Smooth muscle cell of the brain vasculature (primary cell): ENCODE results near the gene CDKAL1.
"Not testable (repeated sequence)": the region's sequence is repeated elsewhere in the genome, so short reads cannot be mapped to it uniquely, and the experiment has no call there.

ENCODE experiments used
- DNase-seq: peaks from one replicate; pipeline ENCODE4 v3.0.0-alpha.2; 2012; ENCODE audit warnings: low read depth, low spot score

The CDKAL1 gene

DNA sequence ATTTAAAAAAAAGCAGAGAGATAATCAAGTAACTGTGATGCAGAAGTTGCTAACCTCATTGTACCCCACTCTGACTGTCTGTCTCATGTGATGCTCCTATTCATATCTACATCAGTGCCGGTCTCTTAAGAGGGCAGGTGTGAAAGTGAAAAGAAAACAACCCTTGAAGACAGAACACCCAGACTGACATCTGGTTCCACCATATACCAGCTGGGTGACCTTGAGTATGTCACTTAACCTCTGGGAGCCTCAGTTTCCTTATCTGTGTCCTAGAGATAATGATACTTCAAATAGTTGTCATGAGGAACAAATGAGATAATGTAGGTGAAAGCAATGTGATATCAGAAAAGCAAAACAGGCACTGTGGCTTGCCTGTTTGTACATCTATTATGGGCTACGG is 632.5 kb downstream of the CDKAL1 start:
- DNase-seq, result no peak

DNA sequence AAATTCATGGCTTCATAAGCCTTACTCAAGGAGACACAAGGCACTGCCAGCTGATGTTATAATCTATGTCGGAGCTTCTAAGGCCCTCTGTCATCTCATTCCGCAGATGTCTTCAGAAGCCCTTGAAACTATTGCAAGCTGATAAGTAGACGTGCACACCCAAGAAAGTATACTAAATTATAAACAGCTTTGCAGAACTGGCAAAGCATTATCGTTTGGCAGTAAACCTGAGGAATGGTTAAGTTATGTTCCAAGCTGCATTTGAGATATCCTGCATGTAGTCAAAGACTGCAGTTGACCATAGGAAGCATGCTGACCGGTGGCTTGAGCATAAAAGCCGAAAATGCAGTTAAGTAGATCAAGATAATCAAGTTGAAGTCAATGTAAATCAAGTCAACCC is 633.5 kb downstream of the CDKAL1 start:
- no peak for DNase-seq

DNA sequence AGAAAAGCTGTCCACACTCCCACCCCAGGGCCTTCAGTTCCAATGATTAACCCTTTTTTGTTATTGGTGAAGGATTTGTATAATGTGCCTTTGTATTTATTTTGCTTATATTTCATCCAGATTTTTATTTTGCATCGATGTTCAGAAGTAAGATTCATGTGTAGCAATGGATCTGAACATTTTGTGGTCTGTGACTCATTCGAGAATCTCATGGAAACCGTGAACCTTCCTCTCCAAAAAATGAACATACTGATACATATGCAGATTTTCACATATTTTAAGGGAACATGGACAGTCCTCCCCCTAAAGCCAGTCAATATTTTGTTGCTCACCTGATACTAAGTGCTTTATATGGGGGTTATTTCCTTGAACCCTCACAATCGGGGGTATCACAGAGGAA is 637.5 kb downstream of the CDKAL1 start:
- DNase-seq, result no peak

DNA sequence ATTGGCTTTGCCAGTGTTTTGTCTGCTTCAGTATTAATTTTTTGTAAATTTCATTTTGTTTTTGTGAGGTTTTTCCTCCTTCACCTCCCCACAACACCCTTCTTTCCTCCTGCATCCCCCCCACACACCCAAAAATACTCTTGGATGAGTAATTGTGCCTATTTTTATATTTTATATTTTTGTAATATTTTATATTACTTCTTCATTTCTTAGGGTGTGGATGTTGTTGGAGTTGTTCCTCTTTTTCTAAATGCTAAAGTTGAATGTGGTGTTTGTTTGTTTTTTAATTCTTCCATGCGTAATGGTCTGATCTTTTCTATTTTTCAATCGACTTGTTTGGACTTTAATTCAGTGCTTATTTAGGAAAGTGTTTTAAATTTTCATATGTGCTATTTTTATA is 638.8 kb downstream of the CDKAL1 start:
- no peak for DNase-seq

DNA sequence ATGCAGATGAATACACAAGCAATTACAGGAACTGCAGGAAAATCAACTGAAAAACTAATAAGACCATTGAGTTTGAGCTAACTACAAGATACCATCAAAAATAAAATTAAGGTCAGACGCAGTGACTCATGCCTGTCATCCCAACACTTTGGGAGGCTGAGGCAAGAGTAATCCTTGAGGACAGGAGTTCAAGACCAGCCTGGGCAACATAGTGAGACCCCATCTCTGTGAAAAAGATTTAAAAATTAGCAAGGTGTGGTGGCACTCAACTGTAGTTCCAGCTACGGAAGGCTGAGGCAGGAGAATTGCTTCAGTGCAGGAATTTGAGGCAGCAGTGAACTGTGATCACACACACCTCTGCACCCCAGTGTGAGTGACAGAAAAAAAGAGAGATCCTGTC is 639.4 kb downstream of the CDKAL1 start:
- no peak for DNase-seq

DNA sequence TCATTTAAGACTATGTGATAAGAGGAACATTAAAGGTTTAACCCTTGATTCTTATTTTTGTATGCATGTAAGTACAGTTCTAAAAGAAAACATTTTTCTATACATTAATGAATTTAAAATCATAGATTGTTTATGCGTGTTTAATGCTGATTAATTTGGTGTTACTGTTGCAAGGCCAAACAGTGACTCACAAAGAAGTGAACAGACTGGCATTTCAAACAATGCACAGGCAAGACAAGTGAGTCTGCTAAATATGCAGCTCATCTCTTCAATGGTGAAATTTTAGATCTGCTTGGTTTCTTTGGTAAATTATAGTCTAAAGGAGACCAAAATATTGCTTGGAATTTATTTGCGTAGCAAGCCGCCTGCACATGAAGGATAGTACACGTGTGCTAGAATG is 641.9 kb downstream of the CDKAL1 start:
- no peak for DNase-seq

DNA sequence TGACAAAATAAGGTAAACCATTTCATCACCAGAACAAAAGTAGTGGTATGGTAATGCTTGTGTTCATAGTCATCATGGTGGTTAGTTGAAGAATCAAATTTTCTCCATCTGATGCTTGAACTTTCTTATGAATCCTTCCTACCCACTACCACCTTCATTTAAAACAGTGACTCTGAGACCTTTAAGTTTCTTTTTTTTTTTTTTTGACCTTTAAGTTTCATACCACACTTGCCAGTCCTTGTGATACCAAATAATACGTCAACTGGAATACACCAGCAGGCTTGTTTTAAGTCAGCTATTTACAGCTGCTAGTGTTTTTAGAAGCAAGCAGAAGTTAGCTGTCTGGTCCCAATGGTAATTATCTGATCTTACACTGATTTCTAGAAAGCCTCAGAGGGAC is 645.9 kb downstream of the CDKAL1 start:
- no peak for DNase-seq

DNA sequence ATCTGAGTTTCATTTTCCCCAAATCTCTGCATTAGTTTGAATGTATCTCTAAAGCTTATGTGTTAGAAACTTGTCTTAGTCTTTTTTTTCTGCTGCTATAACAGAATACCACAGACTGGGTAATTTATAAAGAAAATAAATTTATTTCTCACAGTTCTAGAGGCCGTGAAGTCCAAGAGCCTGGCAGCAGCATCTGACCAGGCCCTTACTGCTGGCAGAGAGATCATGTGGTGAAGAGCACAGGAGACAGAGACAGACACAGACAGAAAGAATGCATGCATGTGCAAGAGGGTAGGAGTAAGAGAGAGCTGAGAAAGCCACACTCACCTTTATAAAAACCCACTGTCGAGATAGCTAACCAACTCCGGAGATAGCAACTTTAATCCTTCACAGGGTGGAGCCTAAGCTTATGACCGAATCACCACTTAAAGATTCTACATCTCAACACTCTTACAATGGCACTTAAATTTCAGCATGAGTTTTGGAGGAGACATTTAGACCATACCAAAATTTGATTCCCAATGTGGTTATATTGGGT is 646.6 kb downstream of the CDKAL1 start:
- DNase-seq, result no peak

DNA sequence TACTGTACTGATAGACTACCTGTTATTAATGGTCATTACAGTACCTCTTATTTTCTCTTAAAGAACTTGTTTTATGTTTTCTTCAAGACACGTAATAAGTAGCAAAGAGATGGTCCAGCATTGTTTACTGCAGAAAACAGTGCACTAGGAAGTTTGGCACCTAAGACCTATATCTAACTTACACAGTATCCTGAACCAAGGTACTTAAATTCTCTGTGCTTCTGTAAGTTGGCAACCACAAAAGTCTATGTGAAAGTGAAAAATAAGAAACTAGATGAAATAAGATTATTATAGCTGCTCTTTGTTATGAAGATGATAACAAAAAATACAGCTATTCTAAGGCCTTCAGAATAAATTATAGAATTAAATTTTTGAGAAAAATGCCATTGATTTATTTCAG is 647.6 kb downstream of the CDKAL1 start:
- no peak for DNase-seq

DNA sequence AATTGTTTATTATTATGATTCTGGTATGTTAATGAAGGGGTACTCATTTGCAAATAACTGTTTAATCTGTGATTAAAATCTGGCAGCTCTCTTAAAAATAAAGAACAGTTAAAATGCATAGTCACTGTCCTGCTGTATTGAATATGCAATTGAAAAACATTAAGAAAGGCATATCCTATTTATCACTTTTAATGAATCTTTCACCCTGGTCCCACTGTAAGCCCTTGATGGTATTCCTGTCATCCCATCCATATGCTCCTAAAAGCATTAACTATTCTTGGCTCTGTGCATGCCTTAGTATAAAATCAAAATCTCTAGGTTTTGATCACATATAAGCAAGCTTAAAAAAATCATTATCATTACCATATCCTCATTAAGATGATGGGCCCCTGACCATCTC is 648.3 kb downstream of the CDKAL1 start:
- DNase-seq, result no peak

DNA sequence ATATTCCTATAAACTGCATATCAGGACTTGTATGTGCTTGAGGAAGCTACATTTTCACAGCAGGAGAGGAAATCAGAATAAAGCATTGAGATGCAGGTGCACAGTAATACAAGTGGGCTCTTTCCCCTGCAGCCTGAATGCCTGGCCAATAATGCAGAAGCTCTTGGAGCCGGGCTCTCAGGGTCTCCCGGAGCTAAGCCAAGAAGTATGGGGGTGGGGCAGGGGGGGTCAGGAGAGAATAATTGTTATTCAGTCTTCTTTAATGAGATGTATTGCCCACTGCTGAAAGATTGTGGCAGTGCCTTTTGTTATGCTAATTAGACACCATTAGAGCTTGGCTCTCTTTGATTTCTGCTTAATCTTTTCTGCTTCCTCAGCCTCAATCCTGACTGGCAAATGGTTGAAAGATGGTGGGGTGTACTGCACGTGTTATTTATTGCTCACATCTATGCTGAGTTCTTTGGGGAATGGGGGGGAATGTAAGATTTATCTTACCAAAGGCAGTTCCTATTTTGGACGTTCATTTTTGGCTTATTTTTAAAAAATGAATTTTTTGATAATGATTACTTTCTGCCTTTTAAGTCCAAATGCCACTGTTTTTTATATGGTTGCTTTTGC is 651.7 kb downstream of the CDKAL1 start:
- DNase-seq, result no peak

DNA sequence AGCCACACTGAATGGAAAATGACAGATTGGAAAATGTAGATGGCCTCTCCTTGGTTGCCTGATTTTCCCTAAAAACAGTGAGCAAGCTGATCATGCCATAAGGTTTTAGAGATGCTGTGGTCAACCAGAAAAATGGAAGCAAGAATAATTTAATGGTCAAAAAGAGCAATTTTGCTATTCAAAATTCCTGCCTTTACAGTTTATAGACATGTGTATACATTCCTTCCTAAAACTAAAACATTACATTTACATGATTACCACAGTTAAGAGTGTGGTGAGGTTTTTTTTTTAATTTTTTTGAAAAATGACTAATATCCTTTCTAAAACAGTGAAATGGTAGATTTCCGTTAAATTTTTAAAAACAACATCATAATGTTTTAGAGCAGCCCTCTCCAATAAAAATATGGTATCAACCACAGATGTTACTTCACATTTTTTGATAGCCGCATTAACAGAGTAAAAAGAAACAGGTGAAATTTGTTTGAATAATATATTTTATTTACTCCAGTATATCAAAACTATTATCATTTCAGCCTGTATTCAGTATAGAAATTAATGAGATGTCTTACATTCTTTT is 652.3 kb downstream of the CDKAL1 start:
- no peak for DNase-seq

DNA sequence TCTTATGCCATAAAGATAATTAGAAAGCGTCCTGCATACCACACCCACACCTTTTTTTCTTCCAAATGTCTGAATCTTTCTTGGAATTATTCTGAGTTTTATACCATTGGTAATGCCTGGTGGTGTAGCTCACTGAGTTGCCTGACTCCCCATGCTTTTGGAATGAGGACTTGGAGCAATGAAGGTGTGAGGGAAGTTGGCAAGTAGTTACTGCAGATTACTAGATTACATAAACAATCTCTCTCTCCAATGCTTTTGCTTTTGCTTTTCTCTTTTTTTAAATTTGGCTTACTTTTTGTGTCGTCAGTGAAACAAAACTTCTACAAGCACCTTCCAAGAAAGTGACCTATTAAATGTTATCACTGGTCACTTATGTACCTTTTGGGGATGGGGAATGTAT is 653.2 kb downstream of the CDKAL1 start:
- no peak for DNase-seq

DNA sequence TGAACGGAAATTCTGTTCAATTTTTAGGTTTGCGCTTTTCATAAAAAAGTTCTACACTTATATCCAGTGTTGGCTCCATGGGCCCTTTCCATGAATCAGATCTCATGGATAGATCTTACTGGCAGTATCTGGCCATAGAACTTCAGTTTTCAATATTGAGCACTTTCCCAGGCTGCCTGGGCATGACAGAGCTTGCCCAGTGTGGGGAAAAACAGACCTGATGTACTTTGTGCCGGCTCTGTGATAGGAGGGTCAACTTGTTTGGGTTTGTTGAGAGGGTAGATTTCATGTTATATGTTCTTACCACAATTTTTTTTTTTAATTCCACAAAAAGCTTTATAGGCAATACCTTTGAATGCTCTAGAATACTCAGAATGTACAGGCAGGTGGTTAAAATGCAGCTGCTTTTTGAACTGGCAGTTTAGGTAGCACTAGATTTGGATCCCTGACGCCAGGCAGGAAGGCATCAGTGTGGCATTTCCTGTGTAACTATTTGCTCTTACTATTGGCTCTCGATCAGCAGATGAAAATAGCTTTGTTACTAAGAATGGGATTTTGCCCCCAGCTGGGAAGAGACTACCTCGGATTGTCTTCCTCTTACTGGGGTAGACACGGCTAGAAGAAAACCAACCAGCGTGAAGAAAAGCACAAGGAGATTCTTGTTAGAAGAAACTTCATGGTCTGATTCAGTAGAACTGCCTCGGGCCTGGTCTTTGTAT is 654.4 kb downstream of the CDKAL1 start:
- no peak for DNase-seq

DNA sequence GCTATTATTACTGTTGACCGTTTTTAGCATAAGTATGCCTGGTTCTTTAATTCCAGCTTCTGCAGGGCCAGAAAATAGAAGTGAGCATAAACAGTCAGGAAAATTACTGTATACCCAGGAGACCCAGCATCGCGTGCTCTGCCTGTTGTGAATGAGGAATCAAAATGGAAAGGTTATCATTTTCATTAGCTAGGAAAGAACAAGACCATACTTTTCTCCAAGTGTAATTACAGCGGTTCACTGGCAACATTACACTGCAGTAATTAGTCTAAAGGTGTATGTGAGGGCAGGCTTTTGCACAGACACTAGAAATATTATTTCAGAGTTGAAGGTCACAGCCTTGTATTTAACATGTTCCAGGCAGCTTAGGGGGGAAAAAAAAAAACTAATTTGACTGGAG is 655.5 kb downstream of the CDKAL1 start:
- no peak for DNase-seq

DNA sequence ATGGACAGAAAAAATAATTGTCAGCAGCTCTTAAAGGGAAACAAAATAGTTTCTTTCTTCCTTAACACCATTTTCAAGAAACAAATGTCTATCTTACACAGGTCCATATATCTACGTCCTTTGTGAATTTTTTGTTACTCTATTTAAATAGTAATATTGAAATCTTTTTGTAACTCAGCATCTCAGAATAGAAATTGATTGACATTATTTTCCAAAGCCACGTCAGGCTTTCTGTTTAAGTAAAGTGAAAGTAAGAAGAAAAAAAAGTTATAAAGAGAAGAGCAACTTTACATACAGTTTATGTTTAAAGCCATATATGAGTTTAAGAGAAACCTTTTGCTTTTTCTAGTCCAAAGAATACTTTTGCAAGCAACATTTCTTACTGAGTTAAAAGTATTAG is 656.4 kb downstream of the CDKAL1 start:
- DNase-seq, result no peak

DNA sequence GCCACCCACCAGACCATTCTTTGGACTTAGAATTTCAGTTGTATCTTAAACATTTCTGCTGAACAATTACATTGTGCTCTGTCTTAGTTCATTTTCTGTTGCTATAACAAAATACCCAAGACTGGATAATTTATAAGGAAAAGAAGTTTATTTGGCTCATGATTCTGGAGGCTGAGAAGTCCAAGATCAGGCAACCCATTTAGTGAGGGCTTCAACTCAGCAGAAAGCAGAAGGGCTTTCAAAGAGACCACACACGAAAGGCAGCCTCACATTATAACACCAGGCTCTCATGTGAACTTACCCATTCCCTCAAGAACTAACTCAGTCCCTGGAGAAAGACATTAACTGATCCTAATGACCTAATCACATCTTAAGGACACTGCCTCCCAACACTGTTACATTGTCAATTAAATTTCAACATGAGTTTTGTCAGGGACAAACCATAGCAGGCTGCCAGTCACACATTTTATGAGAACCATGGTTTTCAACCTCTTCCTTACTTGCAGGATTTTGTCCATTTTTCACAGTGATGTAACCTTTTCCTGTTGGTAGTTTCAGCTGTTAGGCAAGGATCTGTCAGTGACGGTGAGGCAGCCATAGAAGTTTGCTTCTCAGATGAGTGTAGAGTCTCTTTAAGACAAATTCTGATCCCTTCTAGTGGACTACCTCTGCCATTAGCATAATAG is 659.7 kb downstream of the CDKAL1 start:
- no peak for DNase-seq

DNA sequence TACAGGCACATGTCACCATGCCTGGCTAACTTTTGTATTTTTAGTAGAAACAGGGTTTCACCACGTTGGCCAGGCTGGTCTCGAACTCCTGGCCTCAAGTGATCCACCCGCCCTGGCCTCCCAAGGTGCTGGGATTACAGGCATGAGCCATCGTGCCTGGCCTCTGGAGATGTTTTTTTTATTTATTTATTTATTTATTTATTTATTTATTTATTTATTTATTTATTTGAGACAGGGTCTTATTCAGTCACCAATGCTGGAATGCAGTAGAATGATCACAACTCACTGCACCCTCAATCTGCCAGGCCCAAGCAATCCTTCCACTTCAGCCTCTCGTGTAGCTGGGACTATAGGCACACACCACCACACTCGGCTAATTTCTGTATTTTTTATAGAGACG is 661.0 kb downstream of the CDKAL1 start:
- not testable (repeated sequence) for DNase-seq

DNA sequence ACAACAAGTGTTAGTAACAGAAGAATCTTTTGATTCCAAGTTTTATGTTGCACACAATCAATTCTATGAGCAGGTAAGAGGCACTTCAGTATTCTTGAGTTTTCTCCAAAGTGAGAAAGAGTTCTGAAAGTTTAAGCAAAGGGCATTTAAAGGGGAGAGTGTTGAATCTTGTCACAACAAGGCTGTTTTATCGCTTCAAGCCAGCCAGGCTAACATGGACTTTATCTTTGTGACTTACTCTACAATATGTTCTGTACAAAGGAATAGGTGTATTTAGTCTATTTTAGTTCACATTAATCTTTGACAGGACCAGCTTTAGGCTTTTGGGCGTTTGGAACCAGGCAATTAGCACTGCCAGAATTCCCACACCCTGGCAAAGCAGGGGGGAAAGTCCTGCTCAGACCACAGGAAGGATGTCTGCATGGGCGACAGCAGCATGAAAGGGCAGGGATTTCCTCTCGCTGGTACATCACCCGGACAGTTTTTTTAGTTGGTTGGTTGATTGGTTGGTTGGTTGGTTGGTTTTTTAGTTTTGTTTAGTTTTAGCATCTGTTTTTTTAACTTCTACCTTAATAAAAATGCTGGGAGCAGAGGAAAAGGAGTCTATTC is 663.9 kb downstream of the CDKAL1 start:
- DNase-seq, result no peak

DNA sequence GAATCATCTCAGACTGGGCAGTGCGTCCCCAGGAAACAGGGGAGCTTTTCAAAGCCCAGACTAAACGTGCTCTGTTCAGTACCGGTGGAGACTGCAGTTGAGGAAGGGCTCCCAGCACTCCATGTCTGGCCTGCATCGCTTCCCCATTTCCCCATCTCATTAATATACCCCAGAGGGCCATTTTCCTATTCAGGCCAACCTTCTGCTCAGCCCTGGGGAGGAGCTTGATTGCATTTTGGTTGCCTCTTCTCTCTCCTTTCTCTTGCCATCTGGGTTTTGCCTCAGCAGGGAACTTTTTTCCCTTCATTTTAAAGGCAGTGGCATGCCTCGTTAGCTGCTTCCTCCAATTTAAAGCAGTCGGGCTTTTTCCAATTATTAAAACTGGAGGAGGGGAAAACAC is 665.0 kb downstream of the CDKAL1 start:
- DNase-seq, result no peak

DNA sequence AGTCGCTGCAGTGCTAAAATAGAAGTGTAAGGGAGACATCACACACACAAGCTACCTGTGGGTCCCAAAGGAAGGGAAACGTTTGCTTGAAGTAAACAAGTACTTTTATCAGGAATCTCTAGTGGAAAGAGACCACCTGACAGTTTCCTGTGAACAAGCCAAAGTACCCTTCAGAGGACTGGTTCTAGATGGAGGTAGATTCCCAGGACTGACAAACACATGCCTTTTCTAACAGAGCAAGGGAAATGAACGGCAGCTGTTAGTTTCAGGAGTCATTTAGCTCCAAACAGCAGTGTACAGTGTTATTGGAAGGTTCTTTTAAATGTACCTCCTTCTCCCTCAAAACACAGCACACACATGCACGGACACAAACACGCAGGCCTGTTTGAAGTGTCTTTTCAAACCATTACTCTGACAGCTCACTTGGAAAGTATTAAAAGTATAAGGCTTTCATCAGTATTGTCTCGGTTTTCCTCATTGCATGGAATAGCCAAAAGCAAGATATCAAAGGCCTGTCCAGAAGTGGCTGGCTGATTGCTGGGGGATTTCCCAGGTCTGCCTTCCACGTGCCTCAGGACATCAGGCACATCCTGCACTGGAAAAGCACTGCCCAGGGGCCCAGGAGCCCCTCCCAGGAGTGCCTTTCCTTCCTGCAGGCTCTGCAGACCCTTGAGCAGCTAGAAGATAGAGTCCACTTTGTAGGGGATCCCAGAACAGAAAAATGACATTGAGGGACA is 666.0 kb downstream of the CDKAL1 start:
- DNase-seq, result no peak
